Measurements from ENCODE around the gene SEH1L.
"Not testable (repeated sequence)": the region's sequence is repeated elsewhere in the genome, so short reads cannot be mapped to it uniquely, and the experiment has no call there.

Gene SEH1L, protein sequence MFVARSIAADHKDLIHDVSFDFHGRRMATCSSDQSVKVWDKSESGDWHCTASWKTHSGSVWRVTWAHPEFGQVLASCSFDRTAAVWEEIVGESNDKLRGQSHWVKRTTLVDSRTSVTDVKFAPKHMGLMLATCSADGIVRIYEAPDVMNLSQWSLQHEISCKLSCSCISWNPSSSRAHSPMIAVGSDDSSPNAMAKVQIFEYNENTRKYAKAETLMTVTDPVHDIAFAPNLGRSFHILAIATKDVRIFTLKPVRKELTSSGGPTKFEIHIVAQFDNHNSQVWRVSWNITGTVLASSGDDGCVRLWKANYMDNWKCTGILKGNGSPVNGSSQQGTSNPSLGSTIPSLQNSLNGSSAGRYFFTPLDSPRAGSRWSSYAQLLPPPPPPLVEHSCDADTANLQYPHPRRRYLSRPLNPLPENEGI

GRCh38 chr18:12947285-12948049 is at the start of gene SEH1L:
TSS of gene SEH1L (plus strand) at chr18:12948011. CDS start at chr18:12948122, 111 bp downstream.
- TF ChIP-seq, protein P1, sequence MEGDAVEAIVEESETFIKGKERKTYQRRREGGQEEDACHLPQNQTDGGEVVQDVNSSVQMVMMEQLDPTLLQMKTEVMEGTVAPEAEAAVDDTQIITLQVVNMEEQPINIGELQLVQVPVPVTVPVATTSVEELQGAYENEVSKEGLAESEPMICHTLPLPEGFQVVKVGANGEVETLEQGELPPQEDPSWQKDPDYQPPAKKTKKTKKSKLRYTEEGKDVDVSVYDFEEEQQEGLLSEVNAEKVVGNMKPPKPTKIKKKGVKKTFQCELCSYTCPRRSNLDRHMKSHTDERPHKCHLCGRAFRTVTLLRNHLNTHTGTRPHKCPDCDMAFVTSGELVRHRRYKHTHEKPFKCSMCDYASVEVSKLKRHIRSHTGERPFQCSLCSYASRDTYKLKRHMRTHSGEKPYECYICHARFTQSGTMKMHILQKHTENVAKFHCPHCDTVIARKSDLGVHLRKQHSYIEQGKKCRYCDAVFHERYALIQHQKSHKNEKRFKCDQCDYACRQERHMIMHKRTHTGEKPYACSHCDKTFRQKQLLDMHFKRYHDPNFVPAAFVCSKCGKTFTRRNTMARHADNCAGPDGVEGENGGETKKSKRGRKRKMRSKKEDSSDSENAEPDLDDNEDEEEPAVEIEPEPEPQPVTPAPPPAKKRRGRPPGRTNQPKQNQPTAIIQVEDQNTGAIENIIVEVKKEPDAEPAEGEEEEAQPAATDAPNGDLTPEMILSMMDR (IDR thresholded peaks at IDR 0.05; ENCODE audit: low read depth, low read length) = no peak
- peak within 1 kb of the TSS; percentile 87 to 91 for H3K4me3 ChIP-seq (replicated peaks in 1 of 2; ENCODE audit: low read depth in 2 of 2, low read length in 2 of 2)
- peak; percentile 99 to 100 for DNase-seq (ENCODE audit: low read depth in 2 of 2)

GRCh38 chr18:12901208-12901607 is 46.6 kb upstream of the SEH1L start:
- DNase-seq (ENCODE audit: low read depth in 2 of 2); H3K4me3 ChIP-seq (replicated peaks in 1 of 2; ENCODE audit: low read depth in 2 of 2, low read length in 2 of 2): not testable (repeated sequence)

DNA sequence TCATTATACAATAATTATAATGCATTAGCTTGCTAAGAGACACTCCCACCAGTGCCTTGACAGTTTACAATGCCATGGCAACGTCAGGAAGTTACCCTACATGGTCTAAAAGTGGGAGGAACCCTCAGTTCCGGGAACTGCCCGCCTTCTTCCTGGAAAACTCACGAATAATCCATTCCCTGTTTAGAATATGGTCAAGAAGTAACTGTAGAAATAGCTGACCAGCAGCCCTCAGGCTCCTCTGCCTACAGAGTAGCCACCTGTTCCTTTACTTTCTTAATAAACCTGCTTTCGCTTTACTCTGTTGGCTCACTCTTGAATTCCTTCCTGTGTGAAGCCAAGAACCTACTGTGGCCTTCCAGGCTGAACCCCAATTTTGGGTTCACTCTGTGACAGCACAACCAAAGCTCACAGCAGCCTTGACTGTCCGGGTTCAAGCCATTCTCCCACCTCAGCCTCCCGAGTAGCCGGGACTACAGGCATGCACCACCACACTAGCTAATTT is 43.7 kb upstream of the SEH1L start:
- no peak overlapping the region for H3K4me3 ChIP-seq (replicated peaks in 1 of 2; ENCODE audit: low read depth in 2 of 2, low read length in 2 of 2)
- DNase-seq (ENCODE audit: low read depth in 2 of 2) = peak; percentile 27 to 68
- TF ChIP-seq, protein P1 (IDR thresholded peaks at IDR 0.05; ENCODE audit: low read depth, low read length) = no peak

DNA sequence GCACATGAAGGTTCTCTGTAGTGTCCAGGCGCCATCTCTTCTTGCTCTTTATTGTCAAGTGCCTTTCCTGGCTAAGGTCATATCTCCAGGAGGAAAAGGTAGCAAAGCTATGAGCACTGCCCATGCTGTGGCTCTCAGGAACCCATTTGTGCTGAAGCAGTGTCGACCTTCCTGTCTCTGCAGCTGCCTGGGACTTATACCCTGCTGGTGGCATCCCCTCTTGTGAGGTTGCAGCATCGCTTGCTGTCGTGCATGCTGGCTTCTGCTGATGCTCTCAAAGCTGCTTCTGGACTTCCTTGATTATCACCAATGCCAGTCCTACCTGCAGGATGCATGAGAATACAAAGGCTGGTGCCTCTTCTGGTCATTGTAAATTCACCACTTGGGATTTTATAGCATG is 41.7 kb upstream of the SEH1L start:
- TF ChIP-seq, protein P1 (IDR thresholded peaks at IDR 0.05; ENCODE audit: low read depth, low read length) = no peak
- DNase-seq (ENCODE audit: low read depth in 2 of 2) = no peak
- H3K4me3 ChIP-seq (replicated peaks in 1 of 2; ENCODE audit: low read depth in 2 of 2, low read length in 2 of 2) = no peak overlapping the region

GRCh38 chr18:12906773-12907172 is 41.0 kb upstream of the SEH1L start:
- no peak for DNase-seq (ENCODE audit: low read depth in 2 of 2)
- no peak overlapping the region for H3K4me3 ChIP-seq (replicated peaks in 1 of 2; ENCODE audit: low read depth in 2 of 2, low read length in 2 of 2)
- TF ChIP-seq, protein P1 (IDR thresholded peaks at IDR 0.05; ENCODE audit: low read depth, low read length) = no peak

- peak; percentile 61 to 79 for DNase-seq (ENCODE audit: low read depth in 2 of 2)
- H3K4me3 ChIP-seq (replicated peaks in 1 of 2; ENCODE audit: low read depth in 2 of 2, low read length in 2 of 2) = peak overlapping the region in 1 of 2 donors; percentile 6
- TF ChIP-seq, protein P1 (IDR thresholded peaks at IDR 0.05; ENCODE audit: low read depth, low read length) = no peak
Observed at GRCh38 chr18:12907258-12907925, 40.4 kb upstream of the SEH1L start.

Measured in cardiac fibroblast (primary cell).